ENCODE data around the gene LCN12.

DNA sequence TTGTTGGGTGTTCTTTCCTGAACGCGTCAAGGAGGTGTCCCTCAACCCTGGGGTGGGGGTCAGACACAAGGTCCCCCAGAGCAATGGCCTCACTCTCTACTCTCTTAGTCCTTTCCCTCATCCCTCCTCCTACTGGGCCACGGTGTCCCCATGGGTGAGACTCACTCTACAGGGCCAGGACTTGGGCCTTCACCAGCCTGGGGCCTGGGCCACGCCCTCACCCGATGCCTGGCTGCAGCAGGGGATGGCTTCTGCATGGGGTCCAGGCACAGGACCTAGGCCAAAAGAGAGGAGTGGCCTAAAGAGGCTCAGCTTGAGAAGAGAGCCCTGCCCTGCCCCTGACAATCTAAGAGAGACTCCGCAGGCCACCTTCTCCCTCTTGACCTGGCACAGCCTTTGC lies 5.8 kb downstream of the LCN12 start:
- TF ChIP-seq, protein P1, sequence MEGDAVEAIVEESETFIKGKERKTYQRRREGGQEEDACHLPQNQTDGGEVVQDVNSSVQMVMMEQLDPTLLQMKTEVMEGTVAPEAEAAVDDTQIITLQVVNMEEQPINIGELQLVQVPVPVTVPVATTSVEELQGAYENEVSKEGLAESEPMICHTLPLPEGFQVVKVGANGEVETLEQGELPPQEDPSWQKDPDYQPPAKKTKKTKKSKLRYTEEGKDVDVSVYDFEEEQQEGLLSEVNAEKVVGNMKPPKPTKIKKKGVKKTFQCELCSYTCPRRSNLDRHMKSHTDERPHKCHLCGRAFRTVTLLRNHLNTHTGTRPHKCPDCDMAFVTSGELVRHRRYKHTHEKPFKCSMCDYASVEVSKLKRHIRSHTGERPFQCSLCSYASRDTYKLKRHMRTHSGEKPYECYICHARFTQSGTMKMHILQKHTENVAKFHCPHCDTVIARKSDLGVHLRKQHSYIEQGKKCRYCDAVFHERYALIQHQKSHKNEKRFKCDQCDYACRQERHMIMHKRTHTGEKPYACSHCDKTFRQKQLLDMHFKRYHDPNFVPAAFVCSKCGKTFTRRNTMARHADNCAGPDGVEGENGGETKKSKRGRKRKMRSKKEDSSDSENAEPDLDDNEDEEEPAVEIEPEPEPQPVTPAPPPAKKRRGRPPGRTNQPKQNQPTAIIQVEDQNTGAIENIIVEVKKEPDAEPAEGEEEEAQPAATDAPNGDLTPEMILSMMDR (optimal IDR thresholded peaks at IDR 0.05 in 1 of 3, IDR thresholded peaks at IDR 0.05 in 1 of 3, conservative IDR thresholded peaks at IDR 0.05 in 1 of 3; ENCODE audit: extremely low read depth in 1 of 3, insufficient read depth in 2 of 3, low read length in 3 of 3): no peak
- no peak for TF ChIP-seq EZH2 (IDR thresholded peaks at IDR 0.05; ENCODE audit: low read length)
